Suprapubic skin (tissue), 4 donors: ENCODE data around the gene TRIM26. TPM values are rescaled to one million over a fixed set of nuclear protein-coding genes. Genes with fewer than 3 reads are reported as not detected.

Experiments used
- DNase-seq, 2 donors: peaks; one replicate each; pipeline ENCODE4 v3.0.0-alpha.2; 2019; ENCODE audit warnings: low spot score in 2 of 2
- H3K27ac ChIP-seq: fragments of 200-600 bp; sonication (generic); one replicate; pipeline ENCODE4 v1.5.1; 2019
- H3K27me3 ChIP-seq: fragments of 200-600 bp; sonication (generic); one replicate; pipeline ENCODE4 v1.5.1; 2019
- H3K36me3 ChIP-seq: fragments of 200-600 bp; sonication (generic); one replicate; pipeline ENCODE4 v1.5.1; 2019
- H3K4me1 ChIP-seq: fragments of 200-600 bp; sonication (generic); one replicate; pipeline ENCODE4 v1.5.1; 2019
- H3K4me3 ChIP-seq: fragments of 200-600 bp; sonication (generic); one replicate; pipeline ENCODE4 v1.5.1; 2019; ENCODE audit warnings: mild to moderate bottlenecking
- H3K9me3 ChIP-seq: fragments of 200-600 bp; sonication (generic); one replicate; pipeline ENCODE4 v1.5.1; 2019
- EP300 ChIP-seq: sonication (generic); formaldehyde crosslinking; IDR thresholded peaks from one replicate; pipeline ENCODE4 v1.6.1; 2017; ENCODE audit warnings: antibody characterized with exemption
- POLR2A ChIP-seq, 2 donors: fragments of 450-650 bp; IDR thresholded peaks; one replicate each; pipeline ENCODE4 v1.6.1; 2017; ENCODE audit warnings: antibody characterized with exemption in 2 of 2, mild to moderate bottlenecking in 2 of 2, moderate library complexity in 2 of 2
- POLR2AphosphoS5 ChIP-seq, 3 donors: sonication (generic); formaldehyde crosslinking; IDR thresholded peaks; one replicate each; pipeline ENCODE4 v1.6.1; 2017; ENCODE audit warnings: antibody characterized with exemption in 3 of 3
- WGBS: methylation state at CpG from one replicate; pipeline ENCODE4 v1.1.5; 2018; 5-methylcytosine and 5-hydroxymethylcytosine counted together
- total RNA-seq, 4 donors: library from RNA; depleted of rRNA; stranded (reverse); fragments of >200 nt; gene quantifications; one replicate each; pipeline ENCODE4 v1.1.0, GENCODE V29; 2016
- TF ChIP-seq, protein P1 (sequence below), 2 donors: fragments of 200-600 bp in 1 of 2; fragments of 450-650 bp in 1 of 2; sonication (generic) in 1 of 2; IDR thresholded peaks; one replicate each; pipeline ENCODE4 v1.5.1; 2016 to 2019; ENCODE audit warnings: antibody characterized with exemption in 2 of 2, mild to moderate bottlenecking in 1 of 2, moderate library complexity in 1 of 2

The TRIM26 gene
- total RNA-seq, 4 donors from 2014 or later, result 61.3 to 79.0 (median 72.5) TPM

DNA sequence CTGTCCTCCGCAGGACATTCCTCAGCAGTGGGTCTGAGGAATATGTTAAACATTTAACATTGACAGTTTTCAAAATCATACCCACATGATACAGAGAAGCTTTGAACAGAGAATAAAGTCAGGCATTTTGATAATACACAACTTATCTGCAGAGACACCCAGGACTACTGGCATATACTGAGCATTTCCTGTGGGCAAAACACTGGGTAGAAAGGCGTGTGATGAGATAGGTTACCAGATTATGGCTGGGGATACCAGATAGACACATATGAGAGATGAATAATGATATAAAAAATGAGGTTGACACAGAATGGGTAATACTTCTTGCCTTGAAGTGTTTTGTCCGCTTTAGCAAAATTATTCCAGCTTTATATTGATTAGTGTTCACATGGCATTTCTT lies 31.4 kb upstream of the TRIM26 start:
- TF ChIP-seq EP300, result no peak
- no peak for TF ChIP-seq POLR2A (IDR thresholded peaks at IDR 0.05)
- no peak for TF ChIP-seq POLR2AphosphoS5 (IDR thresholded peaks at IDR 0.05)
- TF ChIP-seq, protein P1, sequence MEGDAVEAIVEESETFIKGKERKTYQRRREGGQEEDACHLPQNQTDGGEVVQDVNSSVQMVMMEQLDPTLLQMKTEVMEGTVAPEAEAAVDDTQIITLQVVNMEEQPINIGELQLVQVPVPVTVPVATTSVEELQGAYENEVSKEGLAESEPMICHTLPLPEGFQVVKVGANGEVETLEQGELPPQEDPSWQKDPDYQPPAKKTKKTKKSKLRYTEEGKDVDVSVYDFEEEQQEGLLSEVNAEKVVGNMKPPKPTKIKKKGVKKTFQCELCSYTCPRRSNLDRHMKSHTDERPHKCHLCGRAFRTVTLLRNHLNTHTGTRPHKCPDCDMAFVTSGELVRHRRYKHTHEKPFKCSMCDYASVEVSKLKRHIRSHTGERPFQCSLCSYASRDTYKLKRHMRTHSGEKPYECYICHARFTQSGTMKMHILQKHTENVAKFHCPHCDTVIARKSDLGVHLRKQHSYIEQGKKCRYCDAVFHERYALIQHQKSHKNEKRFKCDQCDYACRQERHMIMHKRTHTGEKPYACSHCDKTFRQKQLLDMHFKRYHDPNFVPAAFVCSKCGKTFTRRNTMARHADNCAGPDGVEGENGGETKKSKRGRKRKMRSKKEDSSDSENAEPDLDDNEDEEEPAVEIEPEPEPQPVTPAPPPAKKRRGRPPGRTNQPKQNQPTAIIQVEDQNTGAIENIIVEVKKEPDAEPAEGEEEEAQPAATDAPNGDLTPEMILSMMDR (IDR thresholded peaks at IDR 0.05), result no peak
- Histone ChIP-seq H3K4me1 (no peaks in the 10 kb centered on the region), H3K4me3 (no peak overlapping the region), H3K36me3 (no peaks in the 10 kb centered on the region), H3K27me3 (peaks cover 4% of the 10 kb centered on the region), H3K9me3 (no peaks in the 10 kb centered on the region), H3K27ac (no peak overlapping the region)
- 79% methylated on average over 3 of the region's 3 CpGs for WGBS
- DNase-seq, result no peak

DNA sequence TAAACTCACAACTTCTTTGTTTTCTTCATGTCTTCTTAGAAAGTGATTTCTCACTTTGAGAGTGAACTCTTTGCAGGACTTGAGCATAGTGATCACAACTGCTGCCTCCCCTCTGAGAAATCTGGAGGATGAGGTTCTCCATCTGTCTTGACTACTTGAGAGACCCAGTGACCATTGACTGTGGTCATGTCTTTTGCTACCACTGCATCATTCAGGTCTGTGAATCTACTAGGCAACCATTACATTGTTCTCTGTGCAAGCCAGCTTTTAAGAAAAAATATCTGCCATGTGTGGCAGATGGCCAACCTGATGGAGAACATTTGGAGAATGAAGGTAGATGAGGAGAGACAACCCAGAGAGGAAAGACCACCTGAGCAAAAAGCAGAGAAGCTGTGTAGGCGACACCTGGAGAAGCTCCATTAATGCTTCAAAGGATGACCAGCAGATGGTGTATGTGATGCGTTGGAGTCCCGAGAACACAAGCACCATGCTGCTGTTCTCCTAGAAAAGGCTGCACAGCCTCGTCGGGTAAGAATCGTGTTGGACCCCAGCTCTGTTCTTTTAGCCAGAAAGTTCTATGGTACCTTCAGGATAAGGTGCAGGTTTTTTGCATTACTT lies 25.1 kb upstream of the TRIM26 start:
- Histone ChIP-seq H3K4me1 (no peaks in the 10 kb centered on the region), H3K27ac (no peak overlapping the region), H3K4me3 (no peak overlapping the region), H3K9me3 (no peaks in the 10 kb centered on the region), H3K27me3 (no peaks in the 10 kb centered on the region), H3K36me3 (no peaks in the 10 kb centered on the region)
- TF ChIP-seq, protein P1 (IDR thresholded peaks at IDR 0.05), result no peak
- no peak for TF ChIP-seq EP300
- TF ChIP-seq POLR2AphosphoS5 (IDR thresholded peaks at IDR 0.05), result no peak
- TF ChIP-seq POLR2A (IDR thresholded peaks at IDR 0.05), result no peak
- no peak for DNase-seq
- WGBS, result 74% methylated on average over 6 of the region's 6 CpGs

DNA sequence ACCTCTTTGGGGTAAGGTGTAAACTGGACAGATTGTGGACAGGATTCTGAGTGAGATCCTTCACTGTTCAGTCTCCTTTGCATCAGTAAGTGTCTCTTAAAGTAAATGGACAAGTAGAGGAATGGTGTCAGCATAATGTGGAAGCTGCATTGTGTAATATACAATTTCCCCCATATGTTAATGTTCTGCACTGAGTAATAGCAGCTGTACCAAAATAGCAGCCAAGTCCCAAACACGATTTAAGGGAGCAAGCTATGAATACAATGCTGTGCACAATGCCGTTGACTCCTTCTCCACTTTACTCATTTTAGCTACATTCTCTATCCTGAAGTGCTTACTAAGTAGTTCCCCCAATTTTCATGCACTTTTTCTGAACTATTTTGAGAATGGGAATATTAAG lies 21.1 kb upstream of the TRIM26 start:
- no peak for DNase-seq
- H3K27me3 ChIP-seq, result no peaks in the 10 kb centered on the region
- TF ChIP-seq EP300 (no peak), POLR2AphosphoS5 (IDR thresholded peaks at IDR 0.05) (no peak), POLR2A (IDR thresholded peaks at IDR 0.05) (no peak)
- TF ChIP-seq, protein P1 (IDR thresholded peaks at IDR 0.05), result no peak
- H3K4me3 ChIP-seq, result no peak overlapping the region
- no peaks in the 10 kb centered on the region for H3K9me3 ChIP-seq
- no peaks in the 10 kb centered on the region for H3K4me1 ChIP-seq
- no peak overlapping the region for H3K27ac ChIP-seq
- WGBS, result 37% methylated on average over 2 of the region's 2 CpGs
- no peaks in the 10 kb centered on the region for H3K36me3 ChIP-seq

DNA sequence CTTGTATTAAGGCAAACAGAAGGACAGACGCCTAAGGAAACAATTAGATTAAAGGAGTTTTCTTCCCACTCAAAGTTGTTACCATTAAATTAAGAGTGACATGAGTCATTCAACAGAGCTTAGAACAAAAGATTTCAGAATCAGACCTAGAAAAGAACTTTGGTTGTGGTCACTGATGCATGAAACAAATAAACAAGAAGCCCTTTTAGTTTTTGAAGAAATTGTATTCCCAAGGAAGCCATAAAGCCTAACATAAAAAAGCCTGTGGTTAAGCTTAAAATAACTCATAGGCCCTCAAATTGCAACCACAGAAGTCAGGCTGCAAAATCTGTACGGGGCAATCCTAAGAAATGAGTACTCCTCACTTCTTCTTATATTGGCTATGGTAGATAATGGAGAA lies 17.9 kb upstream of the TRIM26 start:
- H3K4me3 ChIP-seq, result no peak overlapping the region
- H3K4me1 ChIP-seq, result no peaks in the 10 kb centered on the region
- no peak for DNase-seq
- TF ChIP-seq EP300, result no peak
- no peaks in the 10 kb centered on the region for H3K9me3 ChIP-seq
- H3K36me3 ChIP-seq, result no peaks in the 10 kb centered on the region
- H3K27me3 ChIP-seq, result no peaks in the 10 kb centered on the region
- WGBS, result 68% methylated on average over 2 of the region's 2 CpGs
- no peak overlapping the region for H3K27ac ChIP-seq

DNA sequence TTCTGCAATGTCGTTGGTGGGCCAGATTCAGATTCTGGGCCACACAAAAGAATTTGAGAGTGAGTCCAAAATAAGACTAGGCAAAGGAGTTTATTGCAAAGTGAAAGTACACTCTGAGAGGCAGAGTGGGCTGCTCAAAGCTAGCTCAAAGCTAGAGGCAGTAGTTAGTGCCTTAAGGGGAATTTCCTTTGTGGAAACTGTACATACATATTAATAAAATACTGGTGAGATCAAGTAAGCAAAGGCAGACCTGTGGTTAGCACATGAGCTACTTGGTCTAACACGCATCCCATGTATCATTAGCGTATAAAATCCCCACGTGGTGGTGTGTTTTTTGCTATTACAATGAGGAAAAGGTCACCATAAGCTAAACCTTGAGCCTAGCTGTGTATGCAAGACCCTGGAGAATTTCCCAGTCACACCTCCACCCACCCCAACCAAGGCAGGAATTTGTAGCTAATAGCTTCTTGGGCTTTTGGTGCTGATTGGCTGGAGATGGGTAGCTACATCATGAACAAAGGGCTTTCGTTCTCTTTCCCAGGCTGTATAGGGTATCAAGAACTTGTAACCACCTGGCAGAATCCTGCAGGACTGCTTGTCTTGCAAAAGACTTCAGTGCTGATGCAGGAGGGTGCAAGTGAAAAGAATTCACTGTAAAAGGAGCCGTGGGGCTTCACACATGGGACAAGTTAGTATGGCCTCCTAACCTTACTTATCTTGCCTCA lies 14.7 kb upstream of the TRIM26 start:
- Histone ChIP-seq H3K4me3 (no peak overlapping the region), H3K4me1 (no peaks in the 10 kb centered on the region), H3K9me3 (no peaks in the 10 kb centered on the region), H3K27ac (no peak overlapping the region), H3K36me3 (no peaks in the 10 kb centered on the region), H3K27me3 (no peaks in the 10 kb centered on the region)
- WGBS, result 80% methylated on average over 6 of the region's 6 CpGs
- no peak for DNase-seq
- TF ChIP-seq, protein P1 (IDR thresholded peaks at IDR 0.05), result no peak
- no peak for TF ChIP-seq POLR2AphosphoS5 (IDR thresholded peaks at IDR 0.05)
- no peak for TF ChIP-seq EP300
- no peak for TF ChIP-seq POLR2A (IDR thresholded peaks at IDR 0.05)
